Measurements from ENCODE around the gene SLC6A4.

Gene SLC6A4

GRCh38 chr17:30203471-30203981 is 32.0 kb downstream of the SLC6A4 start:
- TF ChIP-seq RAD21 (IDR thresholded peaks at IDR 0.05; ENCODE audit: low read depth) (0 out of 2 replicates have a peak, but pooled peaks have one; percentile 4), TCF12 (IDR thresholded peaks at IDR 0.05; ENCODE audit: low read depth) (no peak), MAX (IDR thresholded peaks at IDR 0.05) (no peak), ZBTB7A (IDR thresholded peaks at IDR 0.05; ENCODE audit: low read depth) (no peak), EP300 (IDR thresholded peaks at IDR 0.05; ENCODE audit: borderline replicate concordance) (no peak), YY1 (IDR thresholded peaks at IDR 0.05; ENCODE audit: low read depth) (no peak), CREB1 (IDR thresholded peaks at IDR 0.05; ENCODE audit: low read depth) (no peak), CEBPB (IDR thresholded peaks at IDR 0.05) (no peak), REST (IDR thresholded peaks at IDR 0.05; ENCODE audit: low read depth) (no peak)

GRCh38 chr17:30200106-30200505 is 35.4 kb downstream of the SLC6A4 start:
- no peak for TF ChIP-seq EP300 (IDR thresholded peaks at IDR 0.05; ENCODE audit: borderline replicate concordance)
- no peak for TF ChIP-seq YY1 (IDR thresholded peaks at IDR 0.05; ENCODE audit: low read depth)
- no peak for TF ChIP-seq CREB1 (IDR thresholded peaks at IDR 0.05; ENCODE audit: low read depth)
- TF ChIP-seq REST (IDR thresholded peaks at IDR 0.05; ENCODE audit: low read depth) = no peak
- TF ChIP-seq CEBPB (IDR thresholded peaks at IDR 0.05) = no peak
- TF ChIP-seq EGR1 (IDR thresholded peaks at IDR 0.05) = no peak
- no peak for TF ChIP-seq FOXM1 (IDR thresholded peaks at IDR 0.05; ENCODE audit: borderline replicate concordance, low read depth)
- no peak for TF ChIP-seq RAD21 (IDR thresholded peaks at IDR 0.05; ENCODE audit: low read depth)
- TF ChIP-seq TCF12 (IDR thresholded peaks at IDR 0.05; ENCODE audit: low read depth) = no peak
- no peak for TF ChIP-seq TAF1 (IDR thresholded peaks at IDR 0.05; ENCODE audit: low read depth)
- no peak for TF ChIP-seq USF1 (IDR thresholded peaks at IDR 0.05)

- TF ChIP-seq NFIC (IDR thresholded peaks at IDR 0.05) (no peak), CREB1 (IDR thresholded peaks at IDR 0.05; ENCODE audit: low read depth) (no peak), REST (IDR thresholded peaks at IDR 0.05; ENCODE audit: low read depth) (no peak), MAX (IDR thresholded peaks at IDR 0.05) (no peak), USF1 (IDR thresholded peaks at IDR 0.05) (no peak), TAF1 (IDR thresholded peaks at IDR 0.05; ENCODE audit: low read depth) (no peak), TEAD4 (IDR thresholded peaks at IDR 0.05) (no peak), RAD21 (IDR thresholded peaks at IDR 0.05; ENCODE audit: low read depth) (no peak)
Observed at GRCh38 chr17:30199600-30199999, 35.9 kb downstream of the SLC6A4 start.

- TF ChIP-seq CREB1 (IDR thresholded peaks at IDR 0.05; ENCODE audit: low read depth) (no peak), ZBTB7A (IDR thresholded peaks at IDR 0.05; ENCODE audit: low read depth) (no peak)
Observed at GRCh38 chr17:30197416-30197815, 38.1 kb downstream of the SLC6A4 start.

GRCh38 chr17:30196504-30196903 is 39.0 kb downstream of the SLC6A4 start:
- TF ChIP-seq RAD21 (IDR thresholded peaks at IDR 0.05; ENCODE audit: low read depth) = no peak
- no peak for TF ChIP-seq USF1 (IDR thresholded peaks at IDR 0.05)
- no peak for TF ChIP-seq EP300 (IDR thresholded peaks at IDR 0.05; ENCODE audit: borderline replicate concordance)
- no peak for TF ChIP-seq CREB1 (IDR thresholded peaks at IDR 0.05; ENCODE audit: low read depth)
